Keratinocyte (primary cell): Measurements from ENCODE around the gene SF3A2.

Source experiments
- CTCF ChIP-seq, 3 experiments: IDR thresholded peaks in 1 of 3; conservative IDR thresholded peaks in 1 of 3; optimal IDR thresholded peaks in 1 of 3; 2 replicates in 2 of 3; 3 replicates in 1 of 3; pipeline versions ENCODE3 to v1.5.1; 2011; ENCODE audit warnings: low read length in 3 of 3, mild to moderate bottlenecking in 3 of 3, moderate library complexity in 2 of 3, control low read depth in 1 of 3, inconsistent platforms in 1 of 3; ENCODE audit not compliant: insufficient read depth in 2 of 3; ENCODE audit errors: extremely low read depth in 1 of 3
- EZH2 ChIP-seq: IDR thresholded peaks from one replicate; pipeline ENCODE4 v1.6.1; 2012; ENCODE audit warnings: inconsistent platforms, mild to moderate bottlenecking, low read length, moderate library complexity

DNA sequence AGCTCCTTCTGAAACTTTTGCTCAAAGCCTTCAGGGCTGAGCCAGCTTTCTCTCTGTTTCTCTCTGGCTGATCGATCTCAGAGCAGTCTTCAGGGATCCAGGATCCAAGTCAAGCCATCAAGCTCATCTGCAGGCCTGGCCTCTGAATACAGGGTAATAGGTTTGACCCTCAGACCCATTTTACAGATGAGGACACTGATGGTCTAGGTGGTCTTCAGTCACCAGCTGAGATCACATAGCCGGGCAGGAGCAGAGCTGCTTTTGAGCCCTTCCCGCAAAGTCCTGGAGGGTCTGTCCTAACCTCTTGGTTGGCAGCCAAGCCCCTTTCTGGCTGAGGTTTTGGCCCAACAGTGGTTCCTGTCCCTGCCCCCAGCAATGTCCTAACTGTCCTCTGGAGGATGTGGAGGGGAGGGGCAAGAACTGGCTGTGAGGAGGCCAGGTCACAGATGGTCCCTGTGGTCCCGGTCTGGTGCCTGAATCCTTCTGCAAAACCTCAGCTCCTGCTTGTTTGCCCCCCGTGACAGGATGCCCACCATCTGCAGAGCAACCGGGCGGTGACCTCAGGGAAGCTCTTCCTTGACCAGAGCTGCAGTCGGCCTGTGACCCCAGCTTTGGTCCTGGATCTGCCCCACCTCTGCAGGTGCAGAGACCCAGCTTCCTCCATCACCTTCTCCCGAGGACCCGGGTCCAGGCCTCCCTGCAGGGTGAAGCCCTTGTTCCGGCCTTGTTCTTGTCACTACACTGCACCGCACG is 51.1 kb downstream of the SF3A2 start:
- TF ChIP-seq CTCF (optimal IDR thresholded peaks at IDR 0.05 in 1 of 3, IDR thresholded peaks at IDR 0.05 in 1 of 3, conservative IDR thresholded peaks at IDR 0.05 in 1 of 3; ENCODE audit: extremely low read depth in 1 of 3, insufficient read depth in 2 of 3, low read length in 3 of 3) (no peak), EZH2 (no peak)
